ENCODE results near the gene SNRPD3. TPM values are rescaled to one million over a fixed set of nuclear protein-coding genes. Genes with fewer than 3 reads are reported as not detected.

SNRPD3 gene
- total RNA-seq, 1 donor from 2014 or later, result 59.3 TPM

- H3K27me3 Mint-ChIP-seq (ENCODE audit: low read depth), result no peaks in the 10 kb centered on the region
- no peaks in the 10 kb centered on the region for H3K9me3 Mint-ChIP-seq (ENCODE audit: low read depth)
- peaks cover 15% of the 10 kb centered on the region for H3K36me3 Mint-ChIP-seq (ENCODE audit: low read depth)
- TF ChIP-seq CTCF (IDR thresholded peaks at IDR 0.05), result no peak
- DNase-seq (ENCODE audit: low spot score), result no peak
- no peak overlapping the region for H3K27ac Mint-ChIP-seq (ENCODE audit: unreplicated experiment)
- H3K4me1 Mint-ChIP-seq (ENCODE audit: low read depth), result peaks cover 12% of the 10 kb centered on the region
- H3K4me3 Mint-ChIP-seq (ENCODE audit: unreplicated experiment), result no peak overlapping the region
These were observed 22.8 kb downstream of the SNRPD3 start for GRCh38 chr22:24578355-24579257.

GRCh38 chr22:24579258-24579601 lies 23.4 kb downstream of the SNRPD3 start:
- Mint-ChIP-seq H3K36me3 (ENCODE audit: low read depth) (peaks cover 13% of the 10 kb centered on the region), H3K4me1 (ENCODE audit: low read depth) (peaks cover 18% of the 10 kb centered on the region), H3K27ac (ENCODE audit: unreplicated experiment) (no peak overlapping the region), H3K9me3 (ENCODE audit: low read depth) (no peaks in the 10 kb centered on the region), H3K4me3 (ENCODE audit: unreplicated experiment) (no peak overlapping the region), H3K27me3 (ENCODE audit: low read depth) (no peaks in the 10 kb centered on the region)
- no peak for DNase-seq (ENCODE audit: low spot score)
- no peak for TF ChIP-seq CTCF (IDR thresholded peaks at IDR 0.05)

- no peak for DNase-seq (ENCODE audit: low spot score)
- Mint-ChIP-seq H3K27me3 (ENCODE audit: low read depth) (no peaks in the 10 kb centered on the region), H3K4me1 (ENCODE audit: low read depth) (peaks cover 24% of the 10 kb centered on the region), H3K27ac (ENCODE audit: unreplicated experiment) (no peak overlapping the region), H3K4me3 (ENCODE audit: unreplicated experiment) (no peak overlapping the region), H3K9me3 (ENCODE audit: low read depth) (no peaks in the 10 kb centered on the region), H3K36me3 (ENCODE audit: low read depth) (peaks cover 5% of the 10 kb centered on the region)
- no peak for TF ChIP-seq CTCF (IDR thresholded peaks at IDR 0.05)
These were observed 24.5 kb downstream of the SNRPD3 start for GRCh38 chr22:24580276-24580675.

- Mint-ChIP-seq H3K4me1 (ENCODE audit: low read depth) (peaks cover 24% of the 10 kb centered on the region), H3K27ac (ENCODE audit: unreplicated experiment) (no peak overlapping the region), H3K4me3 (ENCODE audit: unreplicated experiment) (no peak overlapping the region), H3K27me3 (ENCODE audit: low read depth) (no peaks in the 10 kb centered on the region), H3K9me3 (ENCODE audit: low read depth) (no peaks in the 10 kb centered on the region), H3K36me3 (ENCODE audit: low read depth) (no peaks in the 10 kb centered on the region)
- DNase-seq (ENCODE audit: low spot score), result peak; percentile 56
- no peak for TF ChIP-seq CTCF (IDR thresholded peaks at IDR 0.05)
These were observed 26.4 kb downstream of the SNRPD3 start for GRCh38 chr22:24582056-24582814.
